Measurements from ENCODE around the gene TAS2R1.
"Not testable (repeated sequence)": the region's sequence is repeated elsewhere in the genome, so short reads cannot be mapped to it uniquely, and the experiment has no call there.

The TAS2R1 gene

GRCh38 chr5:9622971-9623421 is 7.2 kb downstream of the TAS2R1 start:
- no peak for DNase-seq (ENCODE audit: low read depth in 2 of 2)

GRCh38 chr5:9621379-9621903 is 8.7 kb downstream of the TAS2R1 start:
- DNase-seq (ENCODE audit: low read depth in 2 of 2), result no peak

- DNase-seq (ENCODE audit: low read depth in 2 of 2), result no peak
These were observed 10.6 kb downstream of the TAS2R1 start for GRCh38 chr5:9619331-9620092.

GRCh38 chr5:9617739-9618504 is 12.2 kb downstream of the TAS2R1 start:
- no peak for DNase-seq (ENCODE audit: low read depth in 2 of 2)

GRCh38 chr5:9617221-9617620 is 12.9 kb downstream of the TAS2R1 start:
- DNase-seq (ENCODE audit: low read depth in 2 of 2), result no peak

GRCh38 chr5:9615331-9615730 is 14.8 kb downstream of the TAS2R1 start:
- no peak for DNase-seq (ENCODE audit: low read depth in 2 of 2)

- no peak for DNase-seq (ENCODE audit: low read depth in 2 of 2)
These were observed 16.8 kb downstream of the TAS2R1 start for GRCh38 chr5:9613360-9613759.

GRCh38 chr5:9610969-9611368 is 19.2 kb downstream of the TAS2R1 start:
- DNase-seq (ENCODE audit: low read depth in 2 of 2), result no peak

GRCh38 chr5:9610364-9610763 is 19.8 kb downstream of the TAS2R1 start:
- DNase-seq (ENCODE audit: low read depth in 2 of 2), result no peak

GRCh38 chr5:9608093-9608492 is 22.1 kb downstream of the TAS2R1 start:
- DNase-seq (ENCODE audit: low read depth in 2 of 2), result no peak

GRCh38 chr5:9605041-9605838 is 24.9 kb downstream of the TAS2R1 start:
- DNase-seq (ENCODE audit: low read depth in 2 of 2), result no peak

- DNase-seq (ENCODE audit: low read depth in 2 of 2), result no peak
These were observed 25.7 kb downstream of the TAS2R1 start for GRCh38 chr5:9604416-9604815.

GRCh38 chr5:9601055-9601739 is 29.0 kb downstream of the TAS2R1 start:
- DNase-seq (ENCODE audit: low read depth in 2 of 2), result no peak

- DNase-seq (ENCODE audit: low read depth in 2 of 2), result no peak
These were observed 30.8 kb downstream of the TAS2R1 start for GRCh38 chr5:9599391-9599790.

- not testable (repeated sequence) for DNase-seq (ENCODE audit: low read depth in 2 of 2)
These were observed 31.8 kb downstream of the TAS2R1 start for GRCh38 chr5:9598329-9598728.

GRCh38 chr5:9597322-9597721 is 32.8 kb downstream of the TAS2R1 start:
- DNase-seq (ENCODE audit: low read depth in 2 of 2), result not testable (repeated sequence)

GRCh38 chr5:9596824-9597223 is 33.3 kb downstream of the TAS2R1 start:
- no peak for DNase-seq (ENCODE audit: low read depth in 2 of 2)

- no peak for DNase-seq (ENCODE audit: low read depth in 2 of 2)
These were observed 33.9 kb downstream of the TAS2R1 start for GRCh38 chr5:9596171-9596780.

GRCh38 chr5:9594913-9595312 is 35.2 kb downstream of the TAS2R1 start:
- no peak for DNase-seq (ENCODE audit: low read depth in 2 of 2)

GRCh38 chr5:9589049-9589835 is 40.9 kb downstream of the TAS2R1 start:
- no peak for DNase-seq (ENCODE audit: low read depth in 2 of 2)
